Stimulated activated CD8-positive, alpha-beta memory T cell treated with anti-CD3 and anti-CD28 coated beads, Interleukin-12 subunit alpha, Interleukin-12 subunit beta, amount 100 ng/mL, for 24 hours (primary cell): Measurements from ENCODE around the gene REC114.
"Not testable (repeated sequence)": the region's sequence is repeated elsewhere in the genome, so short reads cannot be mapped to it uniquely, and the experiment has no call there.

Source experiments
- DNase-seq: peaks from one replicate; pipeline ENCODE4 v3.0.0-alpha.2; 2020; ENCODE audit errors: extremely low read depth

The REC114 gene

DNA sequence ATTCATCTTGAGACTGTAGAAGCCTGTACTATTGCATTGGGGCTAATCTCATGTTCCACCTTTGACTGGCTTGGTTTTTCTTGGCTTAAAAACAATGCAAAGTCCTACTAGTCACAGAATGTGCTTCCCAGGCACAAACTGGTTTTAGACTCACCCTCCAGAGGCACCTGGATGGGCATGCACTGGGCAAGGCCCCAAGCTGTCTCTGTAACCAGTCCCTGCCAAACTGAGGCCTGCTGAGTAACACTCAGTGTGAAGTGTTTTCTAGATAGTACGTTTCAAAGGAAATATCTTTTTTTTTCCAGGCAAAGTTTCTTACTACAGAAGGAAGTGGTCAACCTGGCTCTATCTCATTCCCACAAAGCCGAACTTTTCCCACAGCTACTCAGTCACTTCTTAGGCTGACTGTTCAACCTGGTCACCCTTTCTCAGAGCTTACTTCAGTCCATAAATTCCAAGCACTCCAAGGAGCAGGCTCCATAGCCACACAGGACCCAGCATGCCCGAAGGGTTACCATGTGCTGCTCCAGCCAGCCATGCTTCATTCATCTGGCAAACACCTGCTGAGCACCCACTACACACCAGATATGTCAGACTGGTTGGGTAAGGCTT lies 132.8 kb downstream of the REC114 start:
- no peak for DNase-seq

DNA sequence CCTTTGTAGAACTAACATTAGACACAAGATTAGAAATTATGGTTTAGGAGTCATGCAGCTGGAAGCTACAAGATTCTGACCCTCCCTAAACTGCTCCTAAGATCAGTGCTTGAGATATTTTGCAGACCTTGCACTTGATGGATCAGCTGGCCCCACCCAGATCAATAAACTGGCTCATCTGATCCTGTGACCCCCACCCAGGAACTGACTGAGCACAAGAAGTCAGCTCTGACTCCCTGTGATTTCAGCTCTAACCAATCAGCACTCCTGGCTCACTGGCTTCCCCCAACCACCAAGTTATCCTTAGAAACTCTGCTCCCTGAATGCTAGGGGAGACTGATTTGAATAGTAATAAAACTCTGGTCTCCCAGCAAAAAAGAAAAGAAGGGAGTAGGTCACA lies 134.6 kb downstream of the REC114 start:
- not testable (repeated sequence) for DNase-seq

DNA sequence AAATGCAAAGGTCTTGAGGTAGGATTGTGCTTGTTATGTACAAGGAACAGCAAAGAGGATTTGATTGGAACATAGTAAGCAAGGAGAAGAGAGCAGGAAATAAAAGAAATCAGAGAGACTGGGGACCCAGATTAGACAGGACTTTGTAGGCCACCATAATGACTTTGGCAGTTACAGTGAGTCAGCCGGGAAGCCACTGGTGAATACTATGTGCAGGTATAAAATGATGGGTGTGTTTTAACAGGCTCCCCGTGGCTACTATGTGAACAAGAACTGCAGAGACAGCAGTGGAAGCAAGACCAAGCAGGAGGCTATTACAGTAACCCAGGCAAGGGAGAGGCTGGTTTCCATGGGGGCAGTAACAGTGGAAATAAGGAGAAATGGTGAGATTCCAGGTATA lies 135.1 kb downstream of the REC114 start:
- DNase-seq = no peak

DNA sequence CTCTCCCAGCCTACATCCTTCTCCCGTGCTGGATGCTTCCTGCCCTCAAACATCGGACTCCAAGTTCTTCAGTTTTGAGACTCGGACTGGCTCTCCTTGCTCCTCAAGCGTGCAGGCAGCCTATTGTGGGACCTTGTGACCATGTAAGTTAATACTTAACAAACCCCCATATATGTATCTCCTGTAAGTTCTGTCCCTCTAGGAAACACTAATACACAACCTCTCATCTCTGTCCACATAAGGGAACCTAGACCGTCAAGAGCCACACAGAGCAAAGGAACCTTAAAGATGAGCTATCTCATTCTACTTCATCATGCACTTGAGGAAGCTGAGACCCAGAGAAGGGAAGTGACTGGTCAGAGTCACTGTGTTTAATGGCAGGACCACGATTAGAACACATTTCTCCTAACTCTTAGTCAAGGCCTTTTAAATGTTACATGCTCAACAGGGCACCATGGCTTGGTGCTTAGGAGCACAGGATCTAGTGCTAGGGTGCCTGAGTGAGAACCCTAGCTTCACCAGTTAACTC lies 140.0 kb downstream of the REC114 start:
- DNase-seq = no peak

DNA sequence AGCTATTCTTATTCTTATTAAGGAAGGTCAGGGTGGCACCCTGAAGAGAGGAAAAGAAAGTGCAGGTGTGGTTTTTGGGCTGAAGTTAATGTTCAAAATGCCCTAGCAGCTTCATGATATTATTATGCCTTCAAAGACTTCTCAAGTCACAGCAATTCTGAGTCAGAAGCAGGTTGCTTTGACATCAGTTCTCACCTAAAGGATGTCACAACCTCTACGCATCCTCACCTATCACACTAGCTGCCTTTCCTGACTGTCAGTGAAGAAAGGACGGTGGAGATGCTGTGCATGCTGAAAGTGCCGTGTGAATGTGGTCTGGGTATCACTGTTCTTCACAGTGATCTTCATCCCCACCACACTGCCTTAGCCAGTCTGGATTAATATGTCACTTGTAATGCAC lies 140.6 kb downstream of the REC114 start:
- DNase-seq = no peak

DNA sequence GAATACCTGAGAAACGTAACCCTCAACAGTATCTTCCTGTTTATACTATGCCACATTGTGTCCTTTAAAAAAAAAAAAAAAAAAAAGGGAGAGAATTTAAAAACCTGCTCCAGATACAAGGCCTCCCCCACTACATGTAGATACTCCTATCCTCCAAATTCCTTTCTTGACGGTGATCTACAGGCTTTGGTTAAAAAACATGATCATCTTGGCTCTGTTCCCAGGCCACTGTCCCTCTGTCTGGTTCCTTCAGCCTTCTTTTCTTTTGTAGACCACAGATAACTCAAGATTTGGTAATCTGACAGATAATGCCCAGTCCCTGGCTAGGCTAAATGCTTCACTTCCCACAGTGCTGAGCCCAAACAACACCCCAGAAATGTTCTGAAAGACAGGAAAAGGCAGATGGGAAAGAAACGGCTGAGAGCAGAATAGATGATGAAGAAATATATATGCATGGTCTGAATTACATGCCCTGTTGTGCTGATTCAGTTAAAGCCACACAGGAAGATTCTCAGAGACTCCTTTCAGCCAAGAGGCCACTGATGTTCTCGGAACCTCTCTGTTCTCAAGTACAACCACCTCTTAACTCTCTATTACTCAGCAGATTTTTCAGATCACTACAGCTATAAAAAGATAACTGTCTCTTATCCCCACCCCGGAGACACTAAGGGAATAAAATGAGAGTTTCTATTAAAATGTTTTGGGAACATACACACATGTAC lies 141.9 kb downstream of the REC114 start:
- no peak for DNase-seq

DNA sequence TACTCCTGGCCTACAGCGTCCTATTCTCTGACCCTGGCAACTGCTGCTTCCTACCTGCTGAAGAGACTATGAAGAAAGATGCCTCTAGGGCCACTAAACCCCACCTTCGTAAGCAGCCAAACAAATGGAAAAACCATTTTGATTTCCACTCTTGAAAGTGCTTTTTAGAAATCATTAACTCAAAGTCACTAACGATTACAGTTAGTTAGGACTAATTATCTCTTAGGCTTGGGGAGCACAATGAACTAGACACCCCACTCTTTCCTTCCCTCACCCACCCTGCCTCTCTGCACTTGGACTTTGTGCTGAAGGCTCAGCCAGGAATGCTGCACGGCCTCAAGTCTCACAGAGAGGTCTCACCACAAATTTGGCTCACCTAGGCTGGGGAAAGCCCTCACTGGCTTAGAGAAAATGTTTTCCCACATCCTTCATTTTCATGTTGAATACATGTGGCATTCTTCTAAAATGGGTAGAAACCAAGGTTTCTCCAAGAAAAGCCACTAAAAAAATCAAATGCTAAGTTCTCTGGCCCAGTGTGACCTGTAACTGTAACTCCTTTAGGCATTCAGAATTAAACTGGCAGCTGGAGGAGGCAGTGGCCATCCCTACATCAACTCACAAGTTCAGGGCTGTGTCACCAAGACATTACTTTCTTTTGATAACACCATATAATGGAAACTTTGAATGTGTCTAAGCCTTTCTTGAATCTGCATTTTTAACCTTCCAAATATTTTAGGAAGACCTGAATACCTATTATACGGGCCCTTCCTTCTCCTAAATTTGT lies 143.1 kb downstream of the REC114 start:
- DNase-seq = no peak

DNA sequence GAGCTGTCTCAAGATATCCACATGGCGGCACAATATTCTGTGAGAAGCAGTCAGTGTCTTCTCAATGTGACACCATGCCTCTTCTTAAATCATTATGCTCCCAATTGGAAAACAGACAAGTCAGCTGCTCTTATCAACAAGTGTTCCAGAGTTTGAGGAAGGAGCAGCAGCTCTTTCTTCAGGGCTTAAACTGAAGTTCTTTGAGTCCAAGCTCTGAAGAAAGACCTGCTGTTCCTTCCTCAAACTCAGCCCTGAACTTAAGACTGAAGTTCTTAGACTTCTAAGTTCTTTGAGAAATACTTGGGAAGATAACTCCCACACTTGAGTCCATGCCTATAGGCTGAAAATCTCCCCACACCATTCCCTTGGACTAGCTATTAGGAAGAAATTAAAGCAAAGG lies 146.8 kb downstream of the REC114 start:
- no peak for DNase-seq

DNA sequence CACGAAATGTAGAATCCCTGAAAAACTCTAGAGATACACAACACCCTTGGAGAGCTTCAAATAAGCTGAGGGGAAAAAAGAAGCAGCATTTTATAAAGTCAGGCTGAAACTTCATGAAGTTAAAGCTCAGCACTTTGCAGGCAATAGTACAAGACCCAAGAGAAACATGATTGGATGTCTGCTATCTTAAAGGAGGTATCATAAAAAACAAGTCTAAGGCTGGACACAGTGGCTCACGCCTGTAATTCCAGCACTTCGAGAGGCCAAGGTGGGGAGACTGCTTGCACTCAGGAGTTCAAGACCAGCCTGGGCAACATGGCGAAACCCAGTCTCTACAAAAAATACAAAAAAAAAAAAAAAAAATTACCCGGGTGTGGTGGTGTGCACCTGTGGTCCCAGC lies 147.3 kb downstream of the REC114 start:
- no peak for DNase-seq

DNA sequence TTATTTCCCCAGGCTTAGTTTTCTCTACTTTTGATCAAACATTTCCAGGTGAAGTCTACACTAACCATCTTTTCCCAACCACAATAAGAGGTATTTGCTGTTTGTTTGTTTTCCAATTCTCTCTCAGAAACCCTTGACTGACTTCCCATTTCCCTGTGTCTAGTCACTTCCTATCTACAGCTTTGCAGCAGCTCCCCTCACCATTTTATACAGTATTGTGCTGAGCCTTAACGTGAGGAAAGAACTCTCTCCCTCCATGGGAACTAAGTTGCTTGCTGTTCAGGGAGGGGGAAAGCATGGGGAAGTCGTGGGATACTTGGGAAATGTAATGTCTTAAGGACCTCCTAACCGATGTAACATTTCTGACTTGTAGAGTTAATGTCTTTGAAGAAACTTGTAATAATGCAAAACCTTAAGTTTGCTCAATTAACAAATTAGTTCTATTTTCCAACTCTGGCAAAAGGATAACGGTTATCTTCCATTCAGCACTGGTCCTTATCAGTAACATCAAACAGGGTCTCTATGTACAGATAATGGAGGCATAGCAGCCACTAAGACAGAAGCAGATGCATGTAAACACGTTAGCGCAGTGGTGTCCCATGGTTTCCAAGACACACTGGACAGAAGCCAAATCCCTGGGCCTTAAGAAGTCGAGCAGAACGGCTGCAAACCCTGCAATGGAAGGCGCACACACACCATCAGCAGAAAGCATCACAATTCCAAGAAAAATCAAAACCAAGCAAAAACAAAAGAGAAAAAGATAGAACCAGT lies 150.5 kb downstream of the REC114 start:
- DNase-seq = no peak

DNA sequence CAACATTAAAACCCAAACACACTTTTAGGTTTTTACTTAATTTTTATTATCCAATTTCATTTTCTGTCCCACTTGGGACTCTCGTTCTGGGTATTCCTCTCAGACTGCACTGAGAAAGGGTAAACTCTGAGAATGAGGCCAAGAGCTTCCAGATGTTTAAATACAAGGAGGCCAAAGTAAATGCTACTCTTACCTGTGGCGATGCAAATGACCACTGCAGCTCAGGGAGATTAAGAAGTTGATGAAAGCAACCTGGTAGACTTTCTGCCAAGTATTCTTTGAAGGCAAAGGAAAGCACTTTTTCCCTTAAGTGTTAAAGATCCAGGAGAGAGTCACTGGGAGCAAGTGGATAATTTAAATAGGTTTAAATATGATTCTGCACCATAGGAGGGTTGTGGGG lies 151.1 kb downstream of the REC114 start:
- DNase-seq = no peak

DNA sequence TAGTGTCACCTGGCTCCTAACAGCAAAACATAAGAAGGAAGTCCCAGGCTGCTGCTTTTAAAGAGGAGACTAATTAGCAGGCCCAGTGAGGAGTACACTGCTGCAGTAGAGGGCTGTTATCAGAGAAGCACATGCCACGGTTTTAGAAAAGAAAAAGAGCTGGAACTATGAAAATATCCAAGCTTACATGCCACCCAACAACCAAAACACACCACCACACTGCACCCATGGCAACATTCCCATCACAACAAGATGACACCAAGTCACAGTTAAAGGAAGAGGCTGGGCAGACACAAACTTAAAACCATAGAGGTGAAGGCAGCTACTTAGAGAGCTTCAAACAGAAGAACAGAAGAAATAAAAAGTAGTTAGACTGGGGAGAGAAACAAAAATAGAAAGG lies 153.2 kb downstream of the REC114 start:
- DNase-seq = no peak

DNA sequence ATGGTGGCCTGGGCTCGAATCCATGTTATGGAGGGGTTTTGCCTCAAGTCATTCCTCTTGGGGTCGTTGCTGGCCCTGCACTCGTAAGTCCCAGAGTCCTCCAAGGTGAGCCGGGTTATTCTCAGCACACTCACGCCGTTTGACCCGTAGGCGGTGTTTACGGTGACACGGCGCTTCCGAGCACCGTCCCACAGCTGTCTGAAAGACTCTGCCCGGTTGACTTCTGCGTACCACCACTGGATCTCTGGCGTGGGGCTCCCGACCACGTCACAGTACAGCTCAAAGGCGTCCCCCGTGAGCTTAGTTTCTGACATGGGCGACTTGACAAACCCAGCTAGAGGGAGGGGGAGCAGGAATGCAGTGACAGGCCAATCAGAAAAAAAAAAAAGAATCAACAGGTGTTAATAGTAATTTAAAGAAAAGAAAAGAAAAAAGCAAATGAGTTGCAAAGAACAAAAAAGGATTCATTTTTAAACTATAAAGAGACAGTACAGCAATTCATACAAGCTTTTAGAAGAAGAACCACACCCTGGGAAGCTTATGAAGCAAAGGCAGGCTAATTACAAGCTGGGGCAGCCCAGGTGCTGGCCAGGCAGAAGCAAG lies 154.2 kb downstream of the REC114 start:
- DNase-seq = no peak

DNA sequence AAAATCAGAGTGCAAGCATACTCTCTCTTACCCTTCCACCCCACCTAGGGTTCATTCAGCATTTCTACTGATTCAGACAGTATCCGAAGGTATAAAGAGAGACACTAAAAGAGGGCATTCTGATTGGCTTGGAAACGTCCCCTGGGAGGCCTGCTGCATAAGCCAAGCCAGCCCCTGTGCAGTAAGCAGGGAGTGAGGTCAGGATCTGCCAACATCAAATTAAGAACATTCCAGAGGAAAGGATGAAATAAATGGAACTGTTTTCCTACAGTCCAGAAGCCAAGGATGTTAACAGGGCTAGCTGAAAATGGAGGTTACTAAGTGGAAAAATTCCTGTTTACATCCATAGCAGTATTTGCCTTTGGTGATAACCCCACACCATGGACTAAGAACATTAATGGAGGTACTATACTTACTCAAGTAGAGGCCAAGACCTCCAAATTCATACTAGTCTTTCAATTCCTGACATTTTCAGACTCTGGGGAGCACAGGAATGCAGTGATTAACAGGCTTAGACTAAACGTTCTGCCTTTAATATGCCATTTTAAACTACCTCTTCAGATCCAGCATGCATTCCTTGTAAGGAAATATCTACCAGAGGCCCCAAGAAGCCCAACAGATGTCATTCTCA lies 155.7 kb downstream of the REC114 start:
- no peak for DNase-seq

DNA sequence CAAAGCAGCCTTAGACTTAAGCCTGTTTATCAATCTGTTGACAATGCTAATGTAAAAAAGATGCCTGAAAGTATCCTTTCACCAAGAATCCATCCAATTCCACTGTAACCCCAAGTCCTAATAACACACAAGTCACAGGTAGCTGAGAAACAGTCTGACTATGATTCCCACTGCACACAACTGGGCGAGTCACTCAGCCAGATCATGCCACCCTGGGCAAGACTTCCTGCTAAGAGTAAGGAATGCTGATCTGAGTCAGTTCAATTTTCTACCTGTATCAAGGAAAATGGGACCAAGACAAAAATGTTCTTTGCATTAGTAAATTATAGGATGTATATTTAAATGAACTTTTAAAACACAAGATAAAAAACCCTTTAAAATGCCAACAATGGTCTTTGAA lies 157.0 kb downstream of the REC114 start:
- DNase-seq = no peak

DNA sequence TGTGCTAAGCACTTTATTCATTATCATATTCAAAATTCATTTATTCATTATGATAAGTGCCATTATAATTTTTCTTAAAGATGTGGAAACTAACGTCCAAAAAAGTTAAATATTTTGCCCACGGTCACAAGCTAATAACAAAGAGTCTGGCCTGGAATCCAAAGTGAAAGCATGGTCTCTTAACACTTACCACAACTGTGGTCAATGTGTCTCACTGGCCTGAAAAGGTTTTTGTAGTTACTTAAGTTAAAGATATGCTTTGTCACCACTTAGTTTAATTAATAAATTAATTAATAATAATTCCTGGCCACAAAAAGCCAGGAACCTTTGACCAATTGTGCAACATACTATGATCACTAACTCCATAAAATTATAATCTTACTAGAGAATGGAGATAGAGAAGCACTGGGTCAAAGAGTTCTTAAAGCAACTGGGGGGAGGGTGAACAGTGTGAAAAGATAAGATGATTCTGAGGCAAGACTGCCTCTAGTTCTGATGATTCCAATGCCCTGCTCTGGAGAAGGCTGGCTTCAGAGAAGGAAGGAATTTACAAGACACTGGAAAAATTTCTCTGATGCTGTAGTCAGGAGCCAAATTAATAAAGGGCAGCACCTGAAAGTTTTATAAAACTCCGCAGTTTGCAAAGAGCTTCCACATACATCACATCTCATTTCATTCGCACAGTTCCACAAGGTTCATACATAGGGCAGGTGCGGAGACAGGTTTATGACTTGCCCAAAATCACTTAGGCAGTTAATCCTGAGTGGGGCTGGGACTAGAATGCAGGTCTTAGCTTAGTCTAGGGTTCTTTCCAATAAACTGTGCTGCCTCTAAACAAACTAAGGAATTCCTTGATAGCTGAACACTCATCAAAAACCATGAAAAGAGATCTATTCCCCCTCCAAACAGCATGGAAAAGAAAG lies 157.7 kb downstream of the REC114 start:
- DNase-seq = no peak

DNA sequence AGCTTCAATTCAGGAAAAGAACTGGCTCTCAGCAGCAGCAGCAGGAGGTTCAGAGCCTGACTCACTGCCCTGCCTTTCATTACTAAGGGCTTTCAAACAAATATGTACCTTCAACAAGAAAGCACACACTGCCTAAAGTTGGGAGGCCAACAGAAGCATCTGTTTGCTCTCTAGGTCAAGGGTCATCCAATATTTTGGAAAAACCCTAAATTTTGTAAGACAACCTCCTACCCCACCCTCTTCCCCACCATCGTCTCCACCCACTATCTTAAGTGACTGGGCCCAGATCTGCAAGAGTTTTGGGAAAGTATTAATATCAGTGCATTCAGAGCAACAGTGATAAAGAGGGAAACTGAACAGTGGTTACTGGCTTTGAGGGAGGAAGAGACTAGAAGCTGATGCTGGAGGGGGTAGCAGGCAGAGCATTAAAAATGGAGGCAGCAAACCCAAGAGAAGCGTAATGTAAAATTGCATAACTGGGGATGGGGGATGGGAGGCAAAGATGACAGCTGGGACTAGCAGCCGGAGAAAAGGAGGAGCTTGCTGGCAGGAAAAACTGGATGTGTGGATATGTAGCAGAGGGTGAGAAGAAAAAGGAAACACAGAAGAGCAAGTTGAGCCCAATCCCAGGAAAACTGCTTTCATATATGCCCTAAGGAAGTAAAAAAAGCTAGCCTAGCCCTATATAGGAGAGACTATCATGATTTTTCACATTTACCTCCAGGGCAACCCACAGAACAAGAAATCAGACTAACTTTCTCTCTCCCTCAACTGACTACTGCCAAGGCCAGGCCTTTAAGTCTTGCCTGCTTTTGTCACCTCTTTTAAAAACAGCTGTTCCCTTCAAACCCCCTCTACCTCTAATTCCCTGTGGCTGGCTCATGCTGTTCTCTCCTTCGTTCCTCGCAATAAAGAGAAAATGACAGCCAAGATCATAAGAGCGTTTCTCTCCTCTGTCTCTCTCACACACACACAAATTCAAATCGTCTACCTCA lies 158.8 kb downstream of the REC114 start:
- no peak for DNase-seq

DNA sequence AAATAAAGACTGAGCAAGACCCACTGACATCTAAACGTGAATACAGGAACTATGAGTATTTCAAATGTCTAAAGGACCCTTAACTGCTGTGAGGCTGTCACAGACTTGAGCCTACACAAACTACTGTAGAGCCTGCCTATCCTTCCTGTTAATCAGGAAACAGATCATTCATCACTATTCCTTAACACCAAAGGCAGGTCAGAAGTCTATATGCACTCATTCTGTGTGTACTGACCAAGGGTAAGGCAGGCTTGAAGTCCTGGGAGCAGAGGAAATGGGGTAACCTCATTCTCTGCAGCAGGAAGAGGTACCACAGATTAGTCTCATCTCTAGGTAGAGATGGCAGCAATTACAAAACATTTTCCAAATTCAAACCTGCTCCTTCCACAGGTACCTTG lies 159.5 kb downstream of the REC114 start:
- no peak for DNase-seq

DNA sequence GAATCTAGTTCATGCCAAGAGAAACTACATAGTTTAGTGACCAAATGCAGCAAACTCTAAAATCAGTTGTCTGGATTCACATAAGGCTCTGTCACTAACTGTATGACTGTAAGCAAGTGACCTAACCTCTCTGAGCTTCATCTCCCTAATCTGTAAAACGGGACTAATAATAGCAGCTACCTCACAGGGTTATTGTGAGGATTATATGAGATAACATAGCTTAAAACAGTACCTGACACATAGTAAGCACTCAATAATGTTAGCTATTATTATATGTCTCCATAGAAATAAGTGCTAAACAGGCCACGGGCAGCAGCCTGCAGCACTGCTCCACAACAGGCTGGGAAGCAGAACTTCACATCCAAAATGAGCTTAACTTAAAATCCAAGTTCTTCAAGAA lies 160.0 kb downstream of the REC114 start:
- no peak for DNase-seq
